MM.1S (cell line): ENCODE results near the gene MRPL27.

Experiments
- DNase-seq: peaks from one replicate; pipeline ENCODE4 v3.0.0-alpha.2; 2015
- H2AFZ ChIP-seq: fragments of 300-600 bp; sonication (generic); 2 replicates; pipeline ENCODE4 v1.6.0; 2016; ENCODE audit warnings: antibody characterized with exemption, low read length
- H3F3A ChIP-seq: fragments of 300-600 bp; sonication (generic); 2 replicates; pipeline ENCODE4 v1.6.1; 2016; ENCODE audit warnings: mild to moderate bottlenecking, antibody characterized with exemption, low read length, moderate library complexity, mixed read lengths; ENCODE audit not compliant: insufficient read depth
- H3K27ac ChIP-seq: fragments of 300-600 bp; sonication (generic); 2 replicates; pipeline ENCODE4 v1.5.1; 2016; ENCODE audit warnings: mild to moderate bottlenecking, low read length
- H3K27me3 ChIP-seq: fragments of 300-600 bp; sonication (generic); replicated peaks from 2 replicates; pipeline ENCODE4 v1.6.0; 2016; ENCODE audit warnings: low read length; ENCODE audit not compliant: insufficient read depth
- H3K36me3 ChIP-seq: fragments of 300-600 bp; sonication (generic); replicated peaks from 2 replicates; pipeline ENCODE4 v1.6.1; 2016; ENCODE audit warnings: mild to moderate bottlenecking, low read length, mixed read lengths; ENCODE audit not compliant: insufficient read depth
- H3K4me1 ChIP-seq: fragments of 300-600 bp; sonication (generic); 2 replicates; pipeline ENCODE4 v1.6.1; 2016; ENCODE audit warnings: low read length, mixed read lengths
- H3K4me2 ChIP-seq: fragments of 300-600 bp; sonication (generic); 2 replicates; pipeline ENCODE4 v1.6.0; 2016; ENCODE audit warnings: low read depth, low read length
- H3K4me3 ChIP-seq: fragments of 300-600 bp; sonication (generic); 2 replicates; pipeline ENCODE4 v1.5.1; 2016; ENCODE audit warnings: low read length, mixed read lengths
- H3K79me2 ChIP-seq: fragments of 300-600 bp; sonication (generic); 2 replicates; pipeline ENCODE4 v1.6.1; 2016; ENCODE audit warnings: mixed run types, low read length, mixed read lengths
- H3K9ac ChIP-seq: fragments of 300-600 bp; sonication (generic); 2 replicates; pipeline ENCODE4 v1.6.1; 2016; ENCODE audit warnings: low read length, mixed read lengths
- H3K9me2 ChIP-seq: fragments of 300-600 bp; sonication (generic); replicated peaks from 2 replicates; pipeline ENCODE4 v1.6.1; 2016; ENCODE audit warnings: mild to moderate bottlenecking, low read length, mixed read lengths; ENCODE audit not compliant: insufficient read depth
- H3K9me3 ChIP-seq: fragments of 300-600 bp; sonication (generic); replicated peaks from 2 replicates; pipeline ENCODE4 v1.6.1; 2016; ENCODE audit warnings: mild to moderate bottlenecking, low read length, mixed read lengths; ENCODE audit not compliant: insufficient read depth
- H4K20me1 ChIP-seq: fragments of 300-600 bp; sonication (generic); 2 replicates; pipeline ENCODE4 v1.6.1; 2016; ENCODE audit warnings: mild to moderate bottlenecking, low read length, moderate library complexity, mixed read lengths; ENCODE audit not compliant: insufficient read depth
- EZH2 ChIP-seq: fragments of 300-600 bp; sonication (generic); optimal IDR thresholded peaks from 2 replicates; pipeline ENCODE3; 2017; ENCODE audit warnings: low read depth, mild to moderate bottlenecking, antibody characterized with exemption, low read length, mixed read lengths
- EZH2phosphoT487 ChIP-seq: fragments of 300-600 bp; sonication (generic); IDR thresholded peaks from 2 replicates; pipeline ENCODE4 v1.6.1; 2018; ENCODE audit warnings: antibody characterized with exemption, low read length
- TF ChIP-seq, protein P1 (sequence below): fragments of 300-600 bp; sonication (generic); IDR thresholded peaks from 2 replicates; pipeline ENCODE4 v1.5.1; 2016; ENCODE audit warnings: antibody characterized with exemption, low read length, mixed read lengths

The MRPL27 gene

GRCh38 chr17:50372222-50372757, 694 bp downstream of the MRPL27 start:
- peak overlapping the region; percentile 93 for H3K9ac ChIP-seq
- H3K4me1 ChIP-seq, result peaks cover 11% of the 10 kb centered on the region
- no peaks in the 10 kb centered on the region for H4K20me1 ChIP-seq
- peak overlapping the region; percentile 77 for H2AFZ ChIP-seq
- no peaks in the 10 kb centered on the region for H3K27me3 ChIP-seq
- peak; percentile 12 for DNase-seq
- no peaks in the 10 kb centered on the region for H3F3A ChIP-seq
- no peaks in the 10 kb centered on the region for H3K9me3 ChIP-seq
- peak overlapping the region; percentile 79 for H3K4me3 ChIP-seq
- no peaks in the 10 kb centered on the region for H3K9me2 ChIP-seq
- peaks cover 33% of the 10 kb centered on the region for H3K79me2 ChIP-seq
- TF ChIP-seq, protein P1, sequence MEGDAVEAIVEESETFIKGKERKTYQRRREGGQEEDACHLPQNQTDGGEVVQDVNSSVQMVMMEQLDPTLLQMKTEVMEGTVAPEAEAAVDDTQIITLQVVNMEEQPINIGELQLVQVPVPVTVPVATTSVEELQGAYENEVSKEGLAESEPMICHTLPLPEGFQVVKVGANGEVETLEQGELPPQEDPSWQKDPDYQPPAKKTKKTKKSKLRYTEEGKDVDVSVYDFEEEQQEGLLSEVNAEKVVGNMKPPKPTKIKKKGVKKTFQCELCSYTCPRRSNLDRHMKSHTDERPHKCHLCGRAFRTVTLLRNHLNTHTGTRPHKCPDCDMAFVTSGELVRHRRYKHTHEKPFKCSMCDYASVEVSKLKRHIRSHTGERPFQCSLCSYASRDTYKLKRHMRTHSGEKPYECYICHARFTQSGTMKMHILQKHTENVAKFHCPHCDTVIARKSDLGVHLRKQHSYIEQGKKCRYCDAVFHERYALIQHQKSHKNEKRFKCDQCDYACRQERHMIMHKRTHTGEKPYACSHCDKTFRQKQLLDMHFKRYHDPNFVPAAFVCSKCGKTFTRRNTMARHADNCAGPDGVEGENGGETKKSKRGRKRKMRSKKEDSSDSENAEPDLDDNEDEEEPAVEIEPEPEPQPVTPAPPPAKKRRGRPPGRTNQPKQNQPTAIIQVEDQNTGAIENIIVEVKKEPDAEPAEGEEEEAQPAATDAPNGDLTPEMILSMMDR, result no peak
- no peak for TF ChIP-seq EZH2
- no peak for TF ChIP-seq EZH2phosphoT487
- peak overlapping the region; percentile 95 for H3K4me2 ChIP-seq
- no peaks in the 10 kb centered on the region for H3K36me3 ChIP-seq
- H3K27ac ChIP-seq, result peak overlapping the region; percentile 82; the same call in 1 of the 2 replicates

GRCh38 chr17:50371526-50371925, 1.5 kb downstream of the MRPL27 start:
- no peaks in the 10 kb centered on the region for H3K9me3 ChIP-seq

DNA sequence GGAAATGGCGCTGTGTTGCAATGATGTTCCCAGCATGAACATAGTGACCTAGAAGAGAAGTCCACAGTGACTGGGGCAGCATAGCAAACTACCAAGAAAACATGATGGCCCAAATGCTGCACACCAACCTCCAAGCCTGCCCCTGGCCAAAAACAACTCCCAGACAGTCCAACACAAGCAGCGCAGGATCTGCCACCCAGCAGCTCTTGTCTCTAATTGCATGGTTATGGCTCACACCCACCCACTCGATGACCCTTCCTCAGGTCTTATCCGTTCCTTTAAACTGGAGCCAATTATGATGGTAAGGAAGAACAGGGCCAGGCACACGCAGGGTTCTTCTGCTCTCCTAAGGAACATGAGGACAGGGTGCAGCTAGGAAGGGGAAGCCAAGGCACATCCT, 2.9 kb downstream of the MRPL27 start:
- TF ChIP-seq, protein P1, result no peak
- TF ChIP-seq EZH2phosphoT487 (no peak), EZH2 (no peak)
- no peaks in the 10 kb centered on the region for H3K9me2 ChIP-seq
- no peaks in the 10 kb centered on the region for H3K27me3 ChIP-seq
- H3K4me3 ChIP-seq, result no peak overlapping the region
- no peaks in the 10 kb centered on the region for H4K20me1 ChIP-seq
- H3F3A ChIP-seq, result no peaks in the 10 kb centered on the region
- H3K9ac ChIP-seq, result no peak overlapping the region
- no peaks in the 10 kb centered on the region for H3K36me3 ChIP-seq
- peaks cover 11% of the 10 kb centered on the region for H3K4me1 ChIP-seq
- DNase-seq, result no peak
- H2AFZ ChIP-seq, result no peak overlapping the region
- H3K27ac ChIP-seq, result no peak overlapping the region
- peaks cover 33% of the 10 kb centered on the region for H3K79me2 ChIP-seq
- H3K4me2 ChIP-seq, result no peak overlapping the region
- H3K9me3 ChIP-seq, result no peaks in the 10 kb centered on the region

More at GRCh38 chr17:50371526-50371925, 1.5 kb downstream of the MRPL27 start:
- Histone ChIP-seq H3K79me2 (peaks cover 33% of the 10 kb centered on the region), H3K4me2 (peak overlapping the region; percentile 95), H3K9ac (no peak overlapping the region), H4K20me1 (no peaks in the 10 kb centered on the region), H2AFZ (no peak overlapping the region), H3K4me3 (no peak overlapping the region; the same call in 1 of the 2 replicates), H3K4me1 (peaks cover 11% of the 10 kb centered on the region), H3K9me2 (no peaks in the 10 kb centered on the region), H3K27ac (no peak overlapping the region), H3F3A (no peaks in the 10 kb centered on the region), H3K27me3 (no peaks in the 10 kb centered on the region), H3K36me3 (no peaks in the 10 kb centered on the region)
- TF ChIP-seq EZH2phosphoT487, result no peak
- TF ChIP-seq, protein P1, result no peak
- no peak for TF ChIP-seq EZH2
- DNase-seq, result no peak
